ENCODE data around the gene DNAJA1.
A peak's percentile ranks its signal among the peaks of the same experiment; 100 is the strongest.

DNAJA1 gene

GRCh38 chr9:33029231-33029786, 4.2 kb downstream of the DNAJA1 start:
- DNase-seq (ENCODE audit: low read depth) = no peak

- DNase-seq (ENCODE audit: low read depth) = no peak
Measured at GRCh38 chr9:33030285-33030684, 5.2 kb downstream of the DNAJA1 start.

- no peak for DNase-seq (ENCODE audit: low read depth)
Measured at GRCh38 chr9:33032292-33032691, 7.2 kb downstream of the DNAJA1 start.

- no peak for DNase-seq (ENCODE audit: low read depth)
Measured at GRCh38 chr9:33032865-33033264, 7.8 kb downstream of the DNAJA1 start.

GRCh38 chr9:33040792-33041431, 15.8 kb downstream of the DNAJA1 start:
- DNase-seq (ENCODE audit: low read depth) = no peak

GRCh38 chr9:33041432-33042188, 16.5 kb downstream of the DNAJA1 start:
- DNase-seq (ENCODE audit: low read depth) = no peak

GRCh38 chr9:33042473-33042872, 17.4 kb downstream of the DNAJA1 start:
- no peak for DNase-seq (ENCODE audit: low read depth)

- DNase-seq (ENCODE audit: low read depth) = no peak
Measured at GRCh38 chr9:33043671-33044070, 18.6 kb downstream of the DNAJA1 start.

GRCh38 chr9:33044162-33044673, 19.1 kb downstream of the DNAJA1 start:
- peak; percentile 29 for DNase-seq (ENCODE audit: low read depth)

GRCh38 chr9:33044677-33045282, 19.7 kb downstream of the DNAJA1 start:
- no peak for DNase-seq (ENCODE audit: low read depth)

- no peak for DNase-seq (ENCODE audit: low read depth)
Measured at GRCh38 chr9:33046061-33046460, 21.0 kb downstream of the DNAJA1 start.

GRCh38 chr9:33048054-33048465, 23.0 kb downstream of the DNAJA1 start:
- no peak for DNase-seq (ENCODE audit: low read depth)

- DNase-seq (ENCODE audit: low read depth) = no peak
Measured at GRCh38 chr9:33049680-33050361, 24.7 kb downstream of the DNAJA1 start.

- no peak for DNase-seq (ENCODE audit: low read depth)
Measured at GRCh38 chr9:33051144-33051543, 26.1 kb downstream of the DNAJA1 start.

GRCh38 chr9:33065157-33066076, 40.3 kb downstream of the DNAJA1 start:
- DNase-seq (ENCODE audit: low read depth) = no peak

- no peak for DNase-seq (ENCODE audit: low read depth)
Measured at GRCh38 chr9:33068991-33069390, 43.9 kb downstream of the DNAJA1 start.

GRCh38 chr9:33076046-33077004, 51.3 kb downstream of the DNAJA1 start, which contains the start of gene SMU1:
Gene SMU1 (minus strand): TSS chr9:33076674. CDS start chr9:33076608, 66 bp downstream.
- DNase-seq (ENCODE audit: low read depth) = peak; percentile 88

- DNase-seq (ENCODE audit: low read depth) = no peak
Measured at GRCh38 chr9:33080534-33080933, 55.5 kb downstream of the DNAJA1 start.

GRCh38 chr9:33081128-33081851, 56.2 kb downstream of the DNAJA1 start:
- no peak for DNase-seq (ENCODE audit: low read depth)
